Type B pancreatic cell (in vitro differentiated cells): ENCODE measurements around the gene CA6. TPM values are rescaled to one million over a fixed set of nuclear protein-coding genes. Genes with fewer than 3 reads are reported as not detected.
"Not testable (repeated sequence)": the region's sequence is repeated elsewhere in the genome, so short reads cannot be mapped to it uniquely, and the experiment has no call there.

Experiments used
- DNase-seq: peaks from one replicate; pipeline ENCODE4 v3.0.0; 2021; ENCODE audit warnings: mixed read lengths; ENCODE audit not compliant: unreplicated experiment; ENCODE audit errors: extremely low spot score
- H3K27ac Mint-ChIP-seq: 2 replicates; pipeline ENCODE4 v1.8.0; 2021; ENCODE audit warnings: mild to moderate bottlenecking, mixed read lengths
- H3K27me3 Mint-ChIP-seq: 2 replicates; pipeline ENCODE4 v1.8.0; 2021; ENCODE audit warnings: mixed read lengths
- H3K36me3 Mint-ChIP-seq: 2 replicates; pipeline ENCODE4 v1.8.0; 2021; ENCODE audit warnings: mixed read lengths
- H3K4me1 Mint-ChIP-seq: one replicate; pipeline ENCODE4 v1.8.0; 2021; ENCODE audit warnings: mixed read lengths; ENCODE audit not compliant: unreplicated experiment
- H3K4me3 Mint-ChIP-seq: 2 replicates; pipeline ENCODE4 v1.8.0; 2021; ENCODE audit warnings: mild to moderate bottlenecking, mixed read lengths
- H3K9me3 Mint-ChIP-seq: 2 replicates; pipeline ENCODE4 v1.8.0; 2021; ENCODE audit warnings: mixed read lengths
- CTCF ChIP-seq: fragments of 200-600 bp; sonication (generic); conservative IDR thresholded peaks from 2 replicates; pipeline ENCODE4 v1.5.0; 2021; ENCODE audit warnings: antibody characterized with exemption, mild to moderate bottlenecking
- total RNA-seq: library from RNA; stranded (reverse); gene quantifications from 2 replicates; pipeline ENCODE4 v1.2.1, GENCODE V29; 2021; ENCODE audit warnings: low replicate concordance

Gene CA6
- total RNA-seq, 1 donor from 2014 or later, result not detected

- Mint-ChIP-seq H3K36me3 (no peaks in the 10 kb centered on the region), H3K4me1 (no peaks in the 10 kb centered on the region), H3K9me3 (no peaks in the 10 kb centered on the region), H3K4me3 (no peak overlapping the region), H3K27ac (no peak overlapping the region), H3K27me3 (no peaks in the 10 kb centered on the region)
- no peak for TF ChIP-seq CTCF
- DNase-seq, result no peak
These were observed 42.9 kb downstream of the CA6 start for GRCh38 chr1:8988618-8988967.

GRCh38 chr1:8989061-8989460 is 43.4 kb downstream of the CA6 start:
- no peak for DNase-seq
- no peak for TF ChIP-seq CTCF
- H3K27ac Mint-ChIP-seq, result no peak overlapping the region
- H3K9me3 Mint-ChIP-seq, result no peaks in the 10 kb centered on the region
- no peaks in the 10 kb centered on the region for H3K36me3 Mint-ChIP-seq
- H3K27me3 Mint-ChIP-seq, result no peaks in the 10 kb centered on the region
- no peaks in the 10 kb centered on the region for H3K4me1 Mint-ChIP-seq
- H3K4me3 Mint-ChIP-seq, result no peak overlapping the region

GRCh38 chr1:8989821-8990220 is 44.2 kb downstream of the CA6 start:
- Mint-ChIP-seq H3K27me3 (no peaks in the 10 kb centered on the region), H3K27ac (no peak overlapping the region), H3K36me3 (no peaks in the 10 kb centered on the region), H3K4me3 (no peak overlapping the region), H3K4me1 (no peaks in the 10 kb centered on the region), H3K9me3 (no peaks in the 10 kb centered on the region)
- TF ChIP-seq CTCF, result no peak
- DNase-seq, result no peak

- TF ChIP-seq CTCF, result peak; percentile 50
- no peaks in the 10 kb centered on the region for H3K27me3 Mint-ChIP-seq
- no peak overlapping the region for H3K4me3 Mint-ChIP-seq
- no peak for DNase-seq
- no peak overlapping the region for H3K27ac Mint-ChIP-seq
- H3K9me3 Mint-ChIP-seq, result no peaks in the 10 kb centered on the region
- H3K4me1 Mint-ChIP-seq, result no peaks in the 10 kb centered on the region
- no peaks in the 10 kb centered on the region for H3K36me3 Mint-ChIP-seq
These were observed 47.4 kb downstream of the CA6 start for GRCh38 chr1:8992936-8993687.

GRCh38 chr1:8993962-8994675 is 48.5 kb downstream of the CA6 start:
- H3K27ac Mint-ChIP-seq, H3K4me3 Mint-ChIP-seq, H3K4me1 Mint-ChIP-seq, H3K27me3 Mint-ChIP-seq, H3K36me3 Mint-ChIP-seq, DNase-seq, H3K9me3 Mint-ChIP-seq: not testable (repeated sequence)

DNA sequence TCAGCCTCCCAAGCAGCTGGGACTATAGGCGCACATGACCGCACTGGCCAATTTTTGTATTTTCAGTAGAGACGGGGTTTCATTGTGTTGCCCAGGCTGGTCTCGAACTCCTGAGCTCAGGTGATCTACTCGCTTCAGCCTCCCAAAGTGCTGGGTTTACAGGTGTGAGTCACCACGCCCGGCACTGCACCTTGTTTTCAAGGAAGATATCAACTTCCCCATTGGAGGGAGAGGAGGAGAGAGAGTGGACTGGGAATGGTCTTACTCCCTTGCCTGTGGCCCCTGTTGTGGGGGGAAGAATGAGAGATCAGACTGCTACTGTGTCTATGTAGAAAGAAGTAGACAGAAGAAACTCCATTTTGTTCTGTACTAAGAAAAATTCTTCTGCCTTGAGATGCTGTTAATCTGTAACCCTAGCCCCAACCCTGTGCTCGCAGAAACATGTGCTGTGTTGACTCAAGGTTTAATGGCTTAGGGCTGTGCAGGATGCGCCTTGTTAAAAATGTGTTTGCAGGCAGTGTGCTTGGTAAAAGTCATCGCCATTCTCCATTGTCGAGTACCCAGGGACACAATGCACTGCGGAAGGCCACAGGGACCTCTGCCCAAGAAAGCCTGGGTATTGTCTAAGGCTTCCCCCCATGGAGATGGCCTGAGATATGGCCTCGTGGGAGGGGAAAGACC is 56.0 kb downstream of the CA6 start:
- not testable (repeated sequence) for H3K4me3 Mint-ChIP-seq, DNase-seq, H3K36me3 Mint-ChIP-seq, H3K9me3 Mint-ChIP-seq, H3K27me3 Mint-ChIP-seq
- Mint-ChIP-seq H3K4me1 (peaks cover 19% of the 10 kb centered on the region), H3K27ac (peak overlapping the region; percentile 46)

GRCh38 chr1:9002215-9002560 is 56.5 kb downstream of the CA6 start:
- not testable (repeated sequence) for DNase-seq, H3K36me3 Mint-ChIP-seq, H3K27me3 Mint-ChIP-seq, H3K4me3 Mint-ChIP-seq, H3K9me3 Mint-ChIP-seq
- Mint-ChIP-seq H3K4me1 (peaks cover 19% of the 10 kb centered on the region), H3K27ac (peak overlapping the region; percentile 46)
